GM23338 (cell line): ENCODE measurements around the gene SOAT1.

Experiments used
- CREB1 ChIP-seq: fragments of 250-450 bp; sonication (Bioruptor Pico); IDR thresholded peaks from 2 replicates; pipeline ENCODE4 v1.5.0; 2020; ENCODE audit warnings: low read depth, mild to moderate bottlenecking, moderate library complexity
- EZH2 ChIP-seq: fragments of 200-600 bp; sonication (generic); IDR thresholded peaks from one replicate; pipeline ENCODE4 v1.8.0; 2017; ENCODE audit warnings: antibody characterized with exemption, mild to moderate bottlenecking, low read depth; ENCODE audit not compliant: unreplicated experiment
- EZH2phosphoT487 ChIP-seq: fragments of 200-600 bp; sonication (generic); IDR thresholded peaks from one replicate; pipeline ENCODE4 v1.8.1; 2018; ENCODE audit warnings: antibody characterized with exemption; ENCODE audit not compliant: unreplicated experiment
- JUNB ChIP-seq: IDR thresholded peaks from one replicate; pipeline ENCODE4 v1.6.1; 2016; ENCODE audit warnings: antibody characterized with exemption; ENCODE audit not compliant: unreplicated experiment
- NANOG ChIP-seq: IDR thresholded peaks from 2 replicates; pipeline ENCODE4 v1.6.1; 2016; ENCODE audit warnings: antibody characterized with exemption, borderline replicate concordance
- POLR2AphosphoS5 ChIP-seq: IDR thresholded peaks from 2 replicates; pipeline ENCODE4 v1.6.1; 2016; ENCODE audit warnings: antibody characterized with exemption, low read depth
- TF ChIP-seq, protein P1 (sequence below), 2 experiments: fragments of 200-600 bp in 1 of 2; sonication (generic) in 1 of 2; conservative IDR thresholded peaks; 2 replicates each; pipeline versions ENCODE4 v1.5.1 to v1.6.1; 2016 to 2017; ENCODE audit warnings: antibody characterized with exemption in 2 of 2, low read depth in 2 of 2, mild to moderate bottlenecking in 2 of 2, moderate library complexity in 1 of 2
- TF ChIP-seq, protein P2 (sequence below): IDR thresholded peaks from 2 replicates; pipeline ENCODE4 v1.6.1; 2016; ENCODE audit warnings: antibody characterized with exemption

DNA sequence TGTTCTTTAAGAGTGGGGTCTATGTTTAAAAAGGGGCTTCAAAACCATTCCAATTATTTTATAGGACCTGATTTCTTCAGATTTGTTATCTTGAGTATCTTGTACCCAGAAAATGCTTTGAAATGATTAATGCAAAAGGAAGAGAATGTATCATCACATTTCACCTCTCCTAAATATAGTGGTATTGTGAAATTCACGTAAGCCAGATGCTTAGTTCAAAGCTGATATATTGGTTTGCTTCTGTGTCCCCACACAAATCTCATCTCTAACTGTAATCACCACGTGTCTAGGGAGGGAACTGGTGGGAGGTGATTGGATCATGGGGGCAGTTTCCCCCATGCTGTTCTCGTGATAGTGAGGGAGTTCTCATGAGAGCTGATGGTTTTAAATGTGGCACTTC, 8.5 kb downstream of the SOAT1 start:
- TF ChIP-seq, protein P1, sequence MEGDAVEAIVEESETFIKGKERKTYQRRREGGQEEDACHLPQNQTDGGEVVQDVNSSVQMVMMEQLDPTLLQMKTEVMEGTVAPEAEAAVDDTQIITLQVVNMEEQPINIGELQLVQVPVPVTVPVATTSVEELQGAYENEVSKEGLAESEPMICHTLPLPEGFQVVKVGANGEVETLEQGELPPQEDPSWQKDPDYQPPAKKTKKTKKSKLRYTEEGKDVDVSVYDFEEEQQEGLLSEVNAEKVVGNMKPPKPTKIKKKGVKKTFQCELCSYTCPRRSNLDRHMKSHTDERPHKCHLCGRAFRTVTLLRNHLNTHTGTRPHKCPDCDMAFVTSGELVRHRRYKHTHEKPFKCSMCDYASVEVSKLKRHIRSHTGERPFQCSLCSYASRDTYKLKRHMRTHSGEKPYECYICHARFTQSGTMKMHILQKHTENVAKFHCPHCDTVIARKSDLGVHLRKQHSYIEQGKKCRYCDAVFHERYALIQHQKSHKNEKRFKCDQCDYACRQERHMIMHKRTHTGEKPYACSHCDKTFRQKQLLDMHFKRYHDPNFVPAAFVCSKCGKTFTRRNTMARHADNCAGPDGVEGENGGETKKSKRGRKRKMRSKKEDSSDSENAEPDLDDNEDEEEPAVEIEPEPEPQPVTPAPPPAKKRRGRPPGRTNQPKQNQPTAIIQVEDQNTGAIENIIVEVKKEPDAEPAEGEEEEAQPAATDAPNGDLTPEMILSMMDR (conservative IDR thresholded peaks at IDR 0.05; ENCODE audit: low read depth in 2 of 2), result no peak
- TF ChIP-seq CREB1 (CRISPR knock-in tag) (no peak), EZH2 (no peak), EZH2phosphoT487 (no peak), JUNB (no peak), NANOG (no peak), POLR2AphosphoS5 (no peak)
- TF ChIP-seq, protein P2, sequence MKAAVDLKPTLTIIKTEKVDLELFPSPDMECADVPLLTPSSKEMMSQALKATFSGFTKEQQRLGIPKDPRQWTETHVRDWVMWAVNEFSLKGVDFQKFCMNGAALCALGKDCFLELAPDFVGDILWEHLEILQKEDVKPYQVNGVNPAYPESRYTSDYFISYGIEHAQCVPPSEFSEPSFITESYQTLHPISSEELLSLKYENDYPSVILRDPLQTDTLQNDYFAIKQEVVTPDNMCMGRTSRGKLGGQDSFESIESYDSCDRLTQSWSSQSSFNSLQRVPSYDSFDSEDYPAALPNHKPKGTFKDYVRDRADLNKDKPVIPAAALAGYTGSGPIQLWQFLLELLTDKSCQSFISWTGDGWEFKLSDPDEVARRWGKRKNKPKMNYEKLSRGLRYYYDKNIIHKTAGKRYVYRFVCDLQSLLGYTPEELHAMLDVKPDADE, result no peak
